Transverse colon (tissue), 3 donors: ENCODE measurements around the gene NEUROG3.

Experiments used
- CTCF ChIP-seq, 5 experiments: fragments of 200-600 bp in 3 of 5; fragments of 450-650 bp in 2 of 5; sonication (generic) in 3 of 5; IDR thresholded peaks; 1 replicate in 2 of 5; 2 replicates in 3 of 5; pipeline ENCODE4 v1.5.1; 2016 to 2017; ENCODE audit warnings: antibody characterized with exemption in 5 of 5, inconsistent platforms in 3 of 5, mild to moderate bottlenecking in 2 of 5, moderate library complexity in 1 of 5
- POLR2A ChIP-seq: fragments of 450-650 bp; IDR thresholded peaks from one replicate; pipeline ENCODE4 v1.6.1; 2016; ENCODE audit warnings: antibody characterized with exemption, mild to moderate bottlenecking, moderate library complexity

- TF ChIP-seq POLR2A (no peak), CTCF (IDR thresholded peaks at IDR 0.05) (no peak)
Observed at GRCh38 chr10:69588358-69588757, 15.1 kb upstream of the NEUROG3 start.
